GM18858 (cell line): ENCODE data around the gene SRGN.
A peak's percentile ranks its signal among the peaks of the same experiment; 100 is the strongest.
"Not testable (repeated sequence)": the region's sequence is repeated elsewhere in the genome, so short reads cannot be mapped to it uniquely, and the experiment has no call there.

ENCODE experiments used
- ATAC-seq: cut with Tn5 transposase; IDR thresholded peaks from one replicate; pipeline ENCODE4 v1.9.1; 2021; ENCODE audit not compliant: unreplicated experiment

Gene SRGN, protein sequence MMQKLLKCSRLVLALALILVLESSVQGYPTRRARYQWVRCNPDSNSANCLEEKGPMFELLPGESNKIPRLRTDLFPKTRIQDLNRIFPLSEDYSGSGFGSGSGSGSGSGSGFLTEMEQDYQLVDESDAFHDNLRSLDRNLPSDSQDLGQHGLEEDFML

GRCh38 chr10:69087590-69088470 is at the start of gene SRGN:
SRGN (plus strand) TSS chr10:69088103; CDS start chr10:69088158, 55 bp downstream.
- peak; percentile 32 for ATAC-seq

- ATAC-seq, result not testable (repeated sequence)
Observed at GRCh38 chr10:69040904-69041303, 47.0 kb upstream of the SRGN start.

DNA sequence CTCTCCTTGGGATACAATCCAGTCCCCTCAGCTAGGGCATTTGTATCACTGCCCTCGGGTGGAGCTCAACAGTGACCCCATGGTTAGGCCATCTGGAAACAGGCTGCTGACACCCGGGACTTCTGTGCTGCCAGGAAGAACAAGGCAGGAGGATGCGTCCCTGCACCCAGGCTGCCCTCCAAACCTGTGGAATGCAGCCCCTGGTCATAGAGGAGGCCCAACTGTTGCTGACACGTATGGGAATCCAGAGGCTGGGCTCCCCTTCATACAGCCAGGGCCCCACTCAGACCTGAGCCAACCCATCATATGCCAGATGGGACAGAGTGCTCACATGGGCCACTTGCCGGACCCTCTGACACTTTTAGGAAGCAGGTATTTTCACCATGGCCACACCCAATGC is 45.5 kb upstream of the SRGN start:
- ATAC-seq, result no peak

DNA sequence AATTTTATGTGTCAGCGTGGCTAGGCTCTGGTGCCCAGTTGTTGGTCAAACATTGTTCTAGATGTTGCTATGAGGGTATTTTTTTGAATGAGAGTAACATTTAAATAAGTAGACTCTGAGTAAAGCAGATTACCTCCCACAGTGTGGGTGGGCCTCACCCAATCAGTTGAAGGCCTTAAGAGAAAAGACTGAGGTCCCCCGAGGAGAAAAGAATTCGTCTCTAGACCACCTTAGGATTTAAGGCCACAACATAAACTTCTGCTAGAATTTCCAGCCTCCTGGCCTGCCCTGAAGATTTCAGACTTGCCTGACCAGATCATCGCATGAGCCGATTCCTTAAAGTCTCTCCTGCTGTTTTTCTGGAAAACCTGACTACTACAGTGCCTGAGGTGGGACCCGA is 45.1 kb upstream of the SRGN start:
- ATAC-seq, result no peak

GRCh38 chr10:69043931-69044531 is 43.9 kb upstream of the SRGN start:
- no peak for ATAC-seq

DNA sequence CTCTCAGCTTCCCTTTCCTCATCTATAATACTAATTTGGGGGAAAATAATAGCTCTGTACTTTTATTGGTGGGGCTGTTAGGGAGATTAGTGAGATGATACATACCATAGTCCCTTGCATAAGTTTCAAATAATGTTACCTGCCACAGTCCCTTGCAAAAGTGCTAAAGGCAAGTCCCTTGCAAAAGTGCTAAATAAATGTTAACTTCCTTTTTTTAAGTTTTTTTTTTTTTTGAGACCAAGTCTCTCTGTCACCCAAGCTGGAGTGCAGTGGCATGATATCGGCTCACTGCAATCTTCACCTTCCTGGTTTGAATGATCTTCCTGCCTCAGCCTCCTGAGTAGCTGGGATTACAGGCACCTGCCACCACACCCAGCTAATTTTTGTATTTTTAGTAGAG is 43.4 kb upstream of the SRGN start:
- no peak for ATAC-seq

GRCh38 chr10:69045441-69046300 is 42.2 kb upstream of the SRGN start:
- ATAC-seq, result peak; percentile 64

- ATAC-seq, result no peak
Observed at GRCh38 chr10:69047111-69047832, 40.6 kb upstream of the SRGN start.

DNA sequence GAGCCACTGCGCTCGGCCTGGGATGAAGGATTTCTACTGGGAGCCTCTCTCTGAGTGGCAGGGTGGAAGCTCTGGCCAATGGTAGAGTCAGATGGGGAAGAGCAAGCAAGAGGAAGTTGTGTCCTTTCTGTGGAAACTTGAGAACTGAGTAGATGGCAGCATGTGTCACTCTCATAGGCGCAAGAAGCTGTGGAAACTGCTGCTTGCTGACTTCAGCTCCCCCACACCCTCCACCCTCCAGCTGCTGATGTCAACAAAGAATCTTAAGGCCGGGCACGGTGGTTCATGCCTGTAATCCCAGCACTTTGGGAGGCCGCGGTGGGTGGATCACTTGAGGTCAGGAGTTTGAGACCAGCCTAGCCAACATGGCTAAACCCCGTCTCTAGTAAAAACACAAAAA is 39.8 kb upstream of the SRGN start:
- ATAC-seq, result no peak

DNA sequence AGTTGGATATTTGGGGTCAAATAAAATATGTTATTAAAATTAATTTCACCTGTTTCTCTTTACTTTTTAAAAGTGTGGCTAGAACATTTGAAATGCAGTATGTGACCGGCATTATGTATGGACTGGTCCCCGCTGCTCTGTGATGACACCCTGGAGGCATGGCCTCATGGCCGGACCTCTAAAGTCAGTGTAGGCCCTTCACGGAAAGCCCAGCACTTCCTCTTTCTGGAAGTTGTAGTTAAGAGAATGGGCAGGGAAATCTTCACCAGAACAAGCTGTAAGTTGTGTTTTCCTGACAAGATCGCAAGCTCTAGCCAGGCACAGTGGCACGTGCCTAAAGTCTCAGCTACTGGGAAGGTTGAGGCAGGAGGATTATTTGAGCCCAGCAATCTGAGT is 38.3 kb upstream of the SRGN start:
- ATAC-seq, result no peak

- ATAC-seq, result peak; percentile 55
Observed at GRCh38 chr10:69051303-69051702, 36.6 kb upstream of the SRGN start.

- ATAC-seq, result no peak
Observed at GRCh38 chr10:69051710-69052487, 36.0 kb upstream of the SRGN start.

- no peak for ATAC-seq
Observed at GRCh38 chr10:69052736-69053135, 35.2 kb upstream of the SRGN start.

GRCh38 chr10:69055241-69055640 is 32.7 kb upstream of the SRGN start:
- no peak for ATAC-seq

- ATAC-seq, result no peak
Observed at GRCh38 chr10:69056129-69056528, 31.8 kb upstream of the SRGN start.

GRCh38 chr10:69056536-69057260 is 31.2 kb upstream of the SRGN start:
- no peak for ATAC-seq

- ATAC-seq, result no peak
Observed at GRCh38 chr10:69057261-69057950, 30.5 kb upstream of the SRGN start.

DNA sequence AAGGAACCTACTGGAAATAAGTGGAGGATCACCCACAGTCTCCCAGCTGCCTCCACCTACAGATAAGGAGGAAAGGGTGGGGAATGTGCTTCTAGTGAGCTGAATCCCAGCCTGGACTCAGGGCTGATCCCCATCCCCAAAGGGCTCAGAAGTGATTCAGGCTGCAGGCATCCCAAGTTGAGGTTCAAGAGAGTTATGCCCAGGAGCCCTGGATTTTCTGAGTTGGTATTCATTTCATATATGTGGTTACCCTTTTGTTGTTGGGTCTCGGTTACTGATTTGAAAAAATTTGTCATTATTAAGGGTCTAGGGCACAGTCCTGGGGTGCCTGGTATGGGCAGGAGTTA is 30.0 kb upstream of the SRGN start:
- no peak for ATAC-seq
